GM12878 (cell line): ENCODE results near the gene FASN. TPM values are rescaled to one million over a fixed set of nuclear protein-coding genes. Genes with fewer than 3 reads are reported as not detected.

Experiments
- ATAC-seq: fragments of 200-7000 bp; cut with Tn5 transposase; 3 replicates; pipeline ENCODE4 v1.9.1; 2020; ENCODE audit warnings: mild to moderate bottlenecking, moderate library complexity
- BruUV-seq: library from RNA; stranded (reverse); fragments of 400-500 nt; replicated peaks from 2 replicates; lab custom pipeline; 2021; lab: Mats Ljungman, UMichigan
- CTCF ChIA-PET: fragments of 300-600 bp; sonication (Branson Sonifier 250); formaldehyde crosslinking; extraction: SDS; loops from one replicate; lab custom pipeline; 2021; ENCODE audit warnings: inconsistent platforms; lab: Yijun Ruan, JAX
- POLR2A ChIA-PET: fragments of 350-600 bp; formaldehyde crosslinking; extraction: SDS; loops from one replicate; lab custom pipeline; 2021; ENCODE audit warnings: inconsistent platforms; lab: Charles Lee
- RAD21 ChIA-PET: fragments of 300-600 bp; sonication (Branson Sonifier 250); formaldehyde crosslinking; loops from one replicate; lab custom pipeline; 2023; ENCODE audit warnings: antibody characterized with exemption; ENCODE audit not compliant: unreplicated experiment; lab: Charles Lee
- SMC1A ChIA-PET: fragments of 300-600 bp; sonication (Branson Sonifier 250); formaldehyde crosslinking; loops from one replicate; lab custom pipeline; 2023; ENCODE audit not compliant: unreplicated experiment, uncharacterized antibody; lab: Charles Lee
- DNase-seq: peaks from one replicate; pipeline ENCODE4 v3.0.0-alpha.2; 2011; ENCODE audit warnings: low read depth, low spot score
- FAIRE-seq: peaks from 3 replicates; lab custom pipeline; 2011; peaks lifted over from hg19 to GRCh38; lab: Jason Lieb, UNC
- H2AFZ ChIP-seq: 2 replicates; pipeline ENCODE4 v1.6.0; 2011; ENCODE audit warnings: low read depth, low read length, control low read depth; ENCODE audit not compliant: control insufficient read depth
- H3K27ac ChIP-seq: 2 replicates; pipeline ENCODE4 v1.5.1; 2011; ENCODE audit warnings: control low read depth; ENCODE audit not compliant: control insufficient read depth, insufficient read depth
- H3K27me3 ChIP-seq, 2 experiments: replicated peaks in 1 of 2; 2 replicates each; pipeline versions ENCODE4 v1.6.0 to v1.6.1; 2011; ENCODE audit warnings: low read length in 1 of 2; ENCODE audit not compliant: control insufficient read depth in 2 of 2, insufficient read depth in 2 of 2
- H3K36me3 ChIP-seq, 2 experiments: 2 replicates each; pipeline ENCODE4 v1.5.1; 2011; ENCODE audit warnings: low read length in 1 of 2; ENCODE audit not compliant: control insufficient read depth in 2 of 2, insufficient read depth in 2 of 2
- H3K4me1 ChIP-seq: 2 replicates; pipeline ENCODE4 v1.6.1; 2011; ENCODE audit warnings: mild to moderate bottlenecking, low read length, moderate library complexity, mixed read lengths; ENCODE audit not compliant: control insufficient read depth, insufficient read depth
- H3K4me2 ChIP-seq: 2 replicates; pipeline ENCODE4 v1.6.0; 2011; ENCODE audit warnings: control low read depth; ENCODE audit not compliant: control insufficient read depth, insufficient read depth
- H3K4me3 ChIP-seq: fragments of 200-600 bp; sonication (generic); 2 replicates; pipeline ENCODE4 v1.5.1; 2016
- H3K79me2 ChIP-seq: 2 replicates; pipeline ENCODE4 v1.6.0; 2011; ENCODE audit warnings: low read length; ENCODE audit not compliant: control insufficient read depth, insufficient read depth
- H3K9ac ChIP-seq: 2 replicates; pipeline ENCODE4 v1.8.0; 2011; ENCODE audit warnings: low read length, control low read depth, mixed read lengths; ENCODE audit not compliant: control insufficient read depth, insufficient read depth
- H3K9me3 ChIP-seq: replicated peaks from 3 replicates; pipeline ENCODE4 v1.5.1; 2011; ENCODE audit warnings: mild to moderate bottlenecking, low read length; ENCODE audit not compliant: control insufficient read depth, insufficient read depth
- H4K20me1 ChIP-seq: 2 replicates; pipeline ENCODE4 v1.6.0; 2011; ENCODE audit not compliant: control insufficient read depth, insufficient read depth
- NFYB ChIP-seq: IDR thresholded peaks from 2 replicates; pipeline ENCODE4 v1.6.1; 2011; ENCODE audit warnings: low read depth, mild to moderate bottlenecking, low read length, improper control_type of control experiment, moderate library complexity; ENCODE audit not compliant: insufficient read depth
- POLR2A ChIP-seq: IDR thresholded peaks from 2 replicates; pipeline ENCODE4 v1.6.1; 2011; ENCODE audit warnings: low read depth, mild to moderate bottlenecking, low read length
- YY1 ChIP-seq: IDR thresholded peaks from 2 replicates; pipeline ENCODE4 v1.6.1; 2011; ENCODE audit warnings: low read depth, mild to moderate bottlenecking, low read length
- WGBS: methylation state at CpG from one replicate; pipeline ENCODE4 v1.1.6; 2016; ENCODE audit warnings: low lambda C conversion rate; ENCODE audit not compliant: insufficient replicate concordance, insufficient coverage; ENCODE audit errors: missing lambda C conversion rate; 5-methylcytosine and 5-hydroxymethylcytosine counted together
- in situ Hi-C: fragments of 300-500 bp; cut with MboI; formaldehyde crosslinking; loops from 9 replicates; pipeline ENCODE4 v1.14.3; 2018; ENCODE audit warnings: mixed read lengths
- intact Hi-C: fragments of 100-400 bp; cut with micrococcal nuclease; formaldehyde crosslinking; loops from one replicate; pipeline ENCODE4 v1.14.2; 2022; ENCODE audit not compliant: unreplicated experiment
- polyA plus RNA-seq, 11 experiments: library from polyadenylated mRNA; depleted of rRNA in 4 of 11; unstranded in 6 of 11; stranded (reverse) in 5 of 11; fragments of >200 nt; fragmentation: Nextera tagmentation in 4 of 11; fragmentation: Illumina TruSeq in 1 of 11; extraction: Ambion mirVana in 4 of 11; extraction: Trizol in 1 of 11; gene quantifications; 1 replicate in 1 of 11; 2 replicates in 10 of 11; pipeline versions ENCODE4 v1.2.1 to v1.2.3, GENCODE V29; 2011 to 2016; ENCODE audit warnings: inconsistent platforms in 2 of 11, missing spikeins in 2 of 11, low read depth in 1 of 11
- total RNA-seq, 4 experiments: library from RNA; depleted of rRNA in 3 of 4; stranded (reverse); fragments of >200 nt in 3 of 4; fragmentation: Illumina TruSeq in 1 of 4; extraction: Trizol in 1 of 4; gene quantifications; 2 replicates each; pipeline versions ENCODE4 v1.2.1 to v1.2.3, GENCODE V29; 2013 to 2021
- TF ChIP-seq, protein P1 (sequence below): fragments of 450-650 bp; IDR thresholded peaks from 2 replicates; pipeline ENCODE4 v1.6.1; 2017; ENCODE audit warnings: mild to moderate bottlenecking, moderate library complexity
- TF ChIP-seq, protein P2 (sequence below): IDR thresholded peaks from 2 replicates; pipeline ENCODE4 v1.6.1; 2011; ENCODE audit warnings: low read depth, low read length, improper control_type of control experiment, borderline replicate concordance
- TF ChIP-seq, protein P3 (sequence below): IDR thresholded peaks from 2 replicates; pipeline ENCODE4 v1.6.1; 2012; ENCODE audit warnings: improper control_type of control experiment, low read depth, low read length; ENCODE audit not compliant: insufficient replicate concordance

FASN gene
- total and polyA plus RNA-seq, 10 of the 15 experiments (the other 5 are each of a cell fraction or from before 2014, with no cell fraction given), result 0.19 to 333 (median 30.4) TPM

- H3K27ac ChIP-seq, result no peak overlapping the region
- no peak overlapping the region for H3K4me3 ChIP-seq
- no peaks in the 10 kb centered on the region for H4K20me1 ChIP-seq
- FAIRE-seq (no peak), DNase-seq (no peak), ATAC-seq (no peak)
- TF ChIP-seq, protein P1, sequence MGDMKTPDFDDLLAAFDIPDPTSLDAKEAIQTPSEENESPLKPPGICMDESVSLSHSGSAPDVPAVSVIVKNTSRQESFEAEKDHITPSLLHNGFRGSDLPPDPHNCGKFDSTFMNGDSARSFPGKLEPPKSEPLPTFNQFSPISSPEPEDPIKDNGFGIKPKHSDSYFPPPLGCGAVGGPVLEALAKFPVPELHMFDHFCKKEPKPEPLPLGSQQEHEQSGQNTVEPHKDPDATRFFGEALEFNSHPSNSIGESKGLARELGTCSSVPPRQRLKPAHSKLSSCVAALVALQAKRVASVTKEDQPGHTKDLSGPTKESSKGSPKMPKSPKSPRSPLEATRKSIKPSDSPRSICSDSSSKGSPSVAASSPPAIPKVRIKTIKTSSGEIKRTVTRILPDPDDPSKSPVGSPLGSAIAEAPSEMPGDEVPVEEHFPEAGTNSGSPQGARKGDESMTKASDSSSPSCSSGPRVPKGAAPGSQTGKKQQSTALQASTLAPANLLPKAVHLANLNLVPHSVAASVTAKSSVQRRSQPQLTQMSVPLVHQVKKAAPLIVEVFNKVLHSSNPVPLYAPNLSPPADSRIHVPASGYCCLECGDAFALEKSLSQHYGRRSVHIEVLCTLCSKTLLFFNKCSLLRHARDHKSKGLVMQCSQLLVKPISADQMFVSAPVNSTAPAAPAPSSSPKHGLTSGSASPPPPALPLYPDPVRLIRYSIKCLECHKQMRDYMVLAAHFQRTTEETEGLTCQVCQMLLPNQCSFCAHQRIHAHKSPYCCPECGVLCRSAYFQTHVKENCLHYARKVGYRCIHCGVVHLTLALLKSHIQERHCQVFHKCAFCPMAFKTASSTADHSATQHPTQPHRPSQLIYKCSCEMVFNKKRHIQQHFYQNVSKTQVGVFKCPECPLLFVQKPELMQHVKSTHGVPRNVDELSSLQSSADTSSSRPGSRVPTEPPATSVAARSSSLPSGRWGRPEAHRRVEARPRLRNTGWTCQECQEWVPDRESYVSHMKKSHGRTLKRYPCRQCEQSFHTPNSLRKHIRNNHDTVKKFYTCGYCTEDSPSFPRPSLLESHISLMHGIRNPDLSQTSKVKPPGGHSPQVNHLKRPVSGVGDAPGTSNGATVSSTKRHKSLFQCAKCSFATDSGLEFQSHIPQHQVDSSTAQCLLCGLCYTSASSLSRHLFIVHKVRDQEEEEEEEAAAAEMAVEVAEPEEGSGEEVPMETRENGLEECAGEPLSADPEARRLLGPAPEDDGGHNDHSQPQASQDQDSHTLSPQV, result no peak
- peak; percentile 11; the same call in 1 of the 2 replicates for TF ChIP-seq POLR2A
- no peak for TF ChIP-seq YY1
- TF ChIP-seq, protein P2, sequence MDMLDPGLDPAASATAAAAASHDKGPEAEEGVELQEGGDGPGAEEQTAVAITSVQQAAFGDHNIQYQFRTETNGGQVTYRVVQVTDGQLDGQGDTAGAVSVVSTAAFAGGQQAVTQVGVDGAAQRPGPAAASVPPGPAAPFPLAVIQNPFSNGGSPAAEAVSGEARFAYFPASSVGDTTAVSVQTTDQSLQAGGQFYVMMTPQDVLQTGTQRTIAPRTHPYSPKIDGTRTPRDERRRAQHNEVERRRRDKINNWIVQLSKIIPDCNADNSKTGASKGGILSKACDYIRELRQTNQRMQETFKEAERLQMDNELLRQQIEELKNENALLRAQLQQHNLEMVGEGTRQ, result no peak
- TF ChIP-seq, protein P3, sequence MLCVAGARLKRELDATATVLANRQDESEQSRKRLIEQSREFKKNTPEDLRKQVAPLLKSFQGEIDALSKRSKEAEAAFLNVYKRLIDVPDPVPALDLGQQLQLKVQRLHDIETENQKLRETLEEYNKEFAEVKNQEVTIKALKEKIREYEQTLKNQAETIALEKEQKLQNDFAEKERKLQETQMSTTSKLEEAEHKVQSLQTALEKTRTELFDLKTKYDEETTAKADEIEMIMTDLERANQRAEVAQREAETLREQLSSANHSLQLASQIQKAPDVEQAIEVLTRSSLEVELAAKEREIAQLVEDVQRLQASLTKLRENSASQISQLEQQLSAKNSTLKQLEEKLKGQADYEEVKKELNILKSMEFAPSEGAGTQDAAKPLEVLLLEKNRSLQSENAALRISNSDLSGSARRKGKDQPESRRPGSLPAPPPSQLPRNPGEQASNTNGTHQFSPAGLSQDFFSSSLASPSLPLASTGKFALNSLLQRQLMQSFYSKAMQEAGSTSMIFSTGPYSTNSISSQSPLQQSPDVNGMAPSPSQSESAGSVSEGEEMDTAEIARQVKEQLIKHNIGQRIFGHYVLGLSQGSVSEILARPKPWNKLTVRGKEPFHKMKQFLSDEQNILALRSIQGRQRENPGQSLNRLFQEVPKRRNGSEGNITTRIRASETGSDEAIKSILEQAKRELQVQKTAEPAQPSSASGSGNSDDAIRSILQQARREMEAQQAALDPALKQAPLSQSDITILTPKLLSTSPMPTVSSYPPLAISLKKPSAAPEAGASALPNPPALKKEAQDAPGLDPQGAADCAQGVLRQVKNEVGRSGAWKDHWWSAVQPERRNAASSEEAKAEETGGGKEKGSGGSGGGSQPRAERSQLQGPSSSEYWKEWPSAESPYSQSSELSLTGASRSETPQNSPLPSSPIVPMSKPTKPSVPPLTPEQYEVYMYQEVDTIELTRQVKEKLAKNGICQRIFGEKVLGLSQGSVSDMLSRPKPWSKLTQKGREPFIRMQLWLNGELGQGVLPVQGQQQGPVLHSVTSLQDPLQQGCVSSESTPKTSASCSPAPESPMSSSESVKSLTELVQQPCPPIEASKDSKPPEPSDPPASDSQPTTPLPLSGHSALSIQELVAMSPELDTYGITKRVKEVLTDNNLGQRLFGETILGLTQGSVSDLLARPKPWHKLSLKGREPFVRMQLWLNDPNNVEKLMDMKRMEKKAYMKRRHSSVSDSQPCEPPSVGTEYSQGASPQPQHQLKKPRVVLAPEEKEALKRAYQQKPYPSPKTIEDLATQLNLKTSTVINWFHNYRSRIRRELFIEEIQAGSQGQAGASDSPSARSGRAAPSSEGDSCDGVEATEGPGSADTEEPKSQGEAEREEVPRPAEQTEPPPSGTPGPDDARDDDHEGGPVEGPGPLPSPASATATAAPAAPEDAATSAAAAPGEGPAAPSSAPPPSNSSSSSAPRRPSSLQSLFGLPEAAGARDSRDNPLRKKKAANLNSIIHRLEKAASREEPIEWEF, result no peak
- no peak for TF ChIP-seq NFYB
- H3K36me3 ChIP-seq, result peaks cover 0 to 17% of the 10 kb centered on the region in 2 experiments
- H3K27me3 ChIP-seq, result no peaks in the 10 kb centered on the region
- 90% methylated on average over 28 of the region's 28 CpGs for WGBS
- ChIA-PET POLR2A (interaction anchor here (0.5 to 2.4 kb wide), 3 partner anchors 11 to 17 kb away, joined by 3 to 6 read pairs (median 3); partner anchors contain the start of gene DCXR), SMC1A (no interaction called here), CTCF (no interaction called here), RAD21 (no interaction called here)
- no peak overlapping the region for H3K9ac ChIP-seq
- H3K79me2 ChIP-seq, result peaks cover 14% of the 10 kb centered on the region
- in situ Hi-C loops (no loop called here), intact Hi-C loops (loop anchor here (5.0 kb wide), 1 partner anchor 44 kb away; the partner anchor contains the start of gene FASN)
- peaks cover 4% of the 10 kb centered on the region for H3K4me1 ChIP-seq
- H3K4me2 ChIP-seq, result peak overlapping the region; percentile 64; the same call in 1 of the 2 replicates
- no peak overlapping the region for H2AFZ ChIP-seq
- BruUV-seq, result no TSS peak
- no peaks in the 10 kb centered on the region for H3K9me3 ChIP-seq
Measured at GRCh38 chr17:82053556-82054263, 44.3 kb downstream of the FASN start.
